Retina (tissue), 1 donor: ENCODE data around the gene CLCNKA.
"Not testable (repeated sequence)": the region's sequence is repeated elsewhere in the genome, so short reads cannot be mapped to it uniquely, and the experiment has no call there.

Experiments
- DNase-seq: peaks from one replicate; pipeline ENCODE4 v3.0.0-alpha.2; 2016

CLCNKA gene

GRCh38 chr1:15997637-15998280 lies 24.1 kb upstream of the CLCNKA start:
- DNase-seq = no peak

- no peak for DNase-seq
Measured at GRCh38 chr1:15998929-15999328, 22.9 kb upstream of the CLCNKA start.

- DNase-seq = not testable (repeated sequence)
Measured at GRCh38 chr1:16001274-16001673, 20.6 kb upstream of the CLCNKA start.

- DNase-seq = no peak
Measured at GRCh38 chr1:16005597-16005996, 16.2 kb upstream of the CLCNKA start.

- no peak for DNase-seq
Measured at GRCh38 chr1:16006010-16006409, 15.8 kb upstream of the CLCNKA start.

- no peak for DNase-seq
Measured at GRCh38 chr1:16006552-16007485, 15.0 kb upstream of the CLCNKA start.

GRCh38 chr1:16007671-16008341 lies 14.0 kb upstream of the CLCNKA start:
- no peak for DNase-seq

- DNase-seq = peak; percentile 85
Measured at GRCh38 chr1:16009030-16009460, 12.8 kb upstream of the CLCNKA start.

GRCh38 chr1:16009678-16010077 lies 12.2 kb upstream of the CLCNKA start:
- no peak for DNase-seq

GRCh38 chr1:16010837-16011236 lies 11.0 kb upstream of the CLCNKA start:
- no peak for DNase-seq

- no peak for DNase-seq
Measured at GRCh38 chr1:16011936-16012589, 9.8 kb upstream of the CLCNKA start.

- peak; percentile 53 for DNase-seq
Measured at GRCh38 chr1:16012590-16013219, 9.1 kb upstream of the CLCNKA start.

- no peak for DNase-seq
Measured at GRCh38 chr1:16013220-16013907, 8.5 kb upstream of the CLCNKA start.

GRCh38 chr1:16013908-16014258 lies 8.0 kb upstream of the CLCNKA start:
- DNase-seq = no peak

GRCh38 chr1:16014509-16015482 lies 7.0 kb upstream of the CLCNKA start:
- peak; percentile 45 for DNase-seq

GRCh38 chr1:16015491-16015890 lies 6.3 kb upstream of the CLCNKA start:
- no peak for DNase-seq

- no peak for DNase-seq
Measured at GRCh38 chr1:16015960-16016901, 5.6 kb upstream of the CLCNKA start.

- DNase-seq = no peak
Measured at GRCh38 chr1:16017076-16017460, 4.8 kb upstream of the CLCNKA start.

- peak; percentile 61 for DNase-seq
Measured at GRCh38 chr1:16017461-16018303, 4.2 kb upstream of the CLCNKA start, which contains the start of gene HSPB7. TSS of gene HSPB7 (minus strand) at chr1:16018043. CDS start at chr1:16017963, 80 bp downstream.
